ENCODE data around the gene ETNPPL. TPM values are rescaled to one million over a fixed set of nuclear protein-coding genes. Genes with fewer than 3 reads are reported as not detected.

ETNPPL gene
- polyA plus RNA-seq, 1 of the 3 experiments (the other 2 are of a cell fraction) = not detected

- Histone ChIP-seq H3K79me2 (ENCODE audit: insufficient read depth) (no peaks in the 10 kb centered on the region), H3K27ac (ENCODE audit: low read depth in 2 of 2, low read length in 1 of 2) (no peak overlapping the region), H4K20me1 (ENCODE audit: insufficient read depth) (no peaks in the 10 kb centered on the region), H3K4me2 (no peak overlapping the region), H3K36me3 (replicated peaks in 1 of 2; ENCODE audit: control insufficient read depth in 1 of 2, insufficient read depth in 2 of 2, low read length in 1 of 2) (no peaks in the 10 kb centered on the region), H3F3A (replicated peaks; ENCODE audit: insufficient read depth) (no peaks in the 10 kb centered on the region), H2AFZ (ENCODE audit: low read depth) (no peak overlapping the region), H3K9me2 (no peaks in the 10 kb centered on the region), H3K4me3 (ENCODE audit: low read depth in 2 of 2, low read length in 1 of 2) (no peak overlapping the region), H3K4me1 (ENCODE audit: control insufficient read depth in 1 of 2, insufficient read depth in 2 of 2, low read depth in 1 of 2, low read length in 1 of 2) (no peaks in the 10 kb centered on the region), H3K9ac (no peak overlapping the region), H3K9me3 (no peaks in the 10 kb centered on the region), H3K27me3 (ENCODE audit: insufficient read depth) (no peaks in the 10 kb centered on the region; the same call in 1 of the 2 replicates)
- no peak for TF ChIP-seq EZH2phosphoT487 (IDR thresholded peaks at IDR 0.05; ENCODE audit: borderline replicate concordance, low read depth)
- no peak for TF ChIP-seq MEF2A (IDR thresholded peaks at IDR 0.05; ENCODE audit: borderline replicate concordance, low read depth)
- TF ChIP-seq, protein P1, sequence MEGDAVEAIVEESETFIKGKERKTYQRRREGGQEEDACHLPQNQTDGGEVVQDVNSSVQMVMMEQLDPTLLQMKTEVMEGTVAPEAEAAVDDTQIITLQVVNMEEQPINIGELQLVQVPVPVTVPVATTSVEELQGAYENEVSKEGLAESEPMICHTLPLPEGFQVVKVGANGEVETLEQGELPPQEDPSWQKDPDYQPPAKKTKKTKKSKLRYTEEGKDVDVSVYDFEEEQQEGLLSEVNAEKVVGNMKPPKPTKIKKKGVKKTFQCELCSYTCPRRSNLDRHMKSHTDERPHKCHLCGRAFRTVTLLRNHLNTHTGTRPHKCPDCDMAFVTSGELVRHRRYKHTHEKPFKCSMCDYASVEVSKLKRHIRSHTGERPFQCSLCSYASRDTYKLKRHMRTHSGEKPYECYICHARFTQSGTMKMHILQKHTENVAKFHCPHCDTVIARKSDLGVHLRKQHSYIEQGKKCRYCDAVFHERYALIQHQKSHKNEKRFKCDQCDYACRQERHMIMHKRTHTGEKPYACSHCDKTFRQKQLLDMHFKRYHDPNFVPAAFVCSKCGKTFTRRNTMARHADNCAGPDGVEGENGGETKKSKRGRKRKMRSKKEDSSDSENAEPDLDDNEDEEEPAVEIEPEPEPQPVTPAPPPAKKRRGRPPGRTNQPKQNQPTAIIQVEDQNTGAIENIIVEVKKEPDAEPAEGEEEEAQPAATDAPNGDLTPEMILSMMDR (IDR thresholded peaks at IDR 0.05) = no peak
- TF ChIP-seq, protein P2, sequence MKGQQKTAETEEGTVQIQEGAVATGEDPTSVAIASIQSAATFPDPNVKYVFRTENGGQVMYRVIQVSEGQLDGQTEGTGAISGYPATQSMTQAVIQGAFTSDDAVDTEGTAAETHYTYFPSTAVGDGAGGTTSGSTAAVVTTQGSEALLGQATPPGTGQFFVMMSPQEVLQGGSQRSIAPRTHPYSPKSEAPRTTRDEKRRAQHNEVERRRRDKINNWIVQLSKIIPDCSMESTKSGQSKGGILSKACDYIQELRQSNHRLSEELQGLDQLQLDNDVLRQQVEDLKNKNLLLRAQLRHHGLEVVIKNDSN (IDR thresholded peaks at IDR 0.05; ENCODE audit: borderline replicate concordance, low read depth) = no peak
- ChIA-PET CTCF (no interaction called here), POLR2A (no interaction called here)
- DNase-seq = no peak
- WGBS (ENCODE audit: low lambda C conversion rate) = 80% methylated on average over 1 of the region's 1 CpG
Measured at GRCh38 chr4:108794136-108794535, 31.3 kb upstream of the ETNPPL start.

DNA sequence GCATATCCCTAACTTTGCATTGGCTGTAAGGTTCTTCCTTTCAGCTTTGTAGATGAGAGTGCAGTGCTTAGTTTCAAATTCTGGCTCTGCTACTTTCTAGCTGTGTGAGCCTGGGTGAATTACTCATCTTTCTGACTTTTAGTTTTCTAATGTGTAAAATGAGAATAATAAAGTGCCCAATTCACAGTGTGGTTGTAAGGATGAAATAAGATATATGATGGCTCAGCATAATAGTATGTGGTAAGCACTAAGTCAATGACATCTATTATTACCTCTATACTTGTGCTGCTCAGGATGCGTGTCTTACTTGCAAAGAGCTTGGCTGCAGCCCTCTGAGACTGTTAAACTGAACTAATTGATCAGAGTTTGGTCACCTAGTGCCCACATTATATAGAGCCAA is 30.6 kb upstream of the ETNPPL start:
- Histone ChIP-seq H2AFZ (ENCODE audit: low read depth) (no peak overlapping the region), H3K36me3 (replicated peaks in 1 of 2; ENCODE audit: control insufficient read depth in 1 of 2, insufficient read depth in 2 of 2, low read length in 1 of 2) (no peaks in the 10 kb centered on the region), H3K4me3 (ENCODE audit: low read depth in 2 of 2, low read length in 1 of 2) (no peak overlapping the region), H3F3A (replicated peaks; ENCODE audit: insufficient read depth) (no peaks in the 10 kb centered on the region), H3K79me2 (ENCODE audit: insufficient read depth) (no peaks in the 10 kb centered on the region), H3K4me2 (no peak overlapping the region), H3K27ac (ENCODE audit: low read depth in 2 of 2, low read length in 1 of 2) (no peak overlapping the region), H4K20me1 (ENCODE audit: insufficient read depth) (no peaks in the 10 kb centered on the region), H3K27me3 (ENCODE audit: insufficient read depth) (no peaks in the 10 kb centered on the region; the same call in 1 of the 2 replicates), H3K9ac (no peak overlapping the region), H3K9me3 (no peaks in the 10 kb centered on the region), H3K9me2 (no peaks in the 10 kb centered on the region), H3K4me1 (ENCODE audit: control insufficient read depth in 1 of 2, insufficient read depth in 2 of 2, low read depth in 1 of 2, low read length in 1 of 2) (no peaks in the 10 kb centered on the region)
- POLR2A ChIA-PET = no interaction called here
- CTCF ChIA-PET = no interaction called here
- WGBS (ENCODE audit: low lambda C conversion rate) = 0% methylated on average over 1 of the region's 1 CpG
- DNase-seq = no peak
- TF ChIP-seq EP300 (IDR thresholded peaks at IDR 0.05; ENCODE audit: borderline replicate concordance in 1 of 2, low read depth in 1 of 2, low read length in 1 of 2) (no peak), YY1 (IDR thresholded peaks at IDR 0.05; ENCODE audit: low read depth) (no peak), RXRA (IDR thresholded peaks at IDR 0.05; ENCODE audit: borderline replicate concordance, low read depth) (no peak), RCOR1 (IDR thresholded peaks at IDR 0.05; ENCODE audit: low read length) (no peak), EZH2phosphoT487 (IDR thresholded peaks at IDR 0.05; ENCODE audit: borderline replicate concordance, low read depth) (no peak), FOXJ3 (CRISPR knock-in tag; IDR thresholded peaks at IDR 0.05) (no peak), MEF2A (IDR thresholded peaks at IDR 0.05; ENCODE audit: borderline replicate concordance, low read depth) (no peak), JUND (IDR thresholded peaks at IDR 0.05) (no peak), SIN3A (IDR thresholded peaks at IDR 0.05; ENCODE audit: borderline replicate concordance, low read depth, low read length) (no peak)
- TF ChIP-seq, protein P3, sequence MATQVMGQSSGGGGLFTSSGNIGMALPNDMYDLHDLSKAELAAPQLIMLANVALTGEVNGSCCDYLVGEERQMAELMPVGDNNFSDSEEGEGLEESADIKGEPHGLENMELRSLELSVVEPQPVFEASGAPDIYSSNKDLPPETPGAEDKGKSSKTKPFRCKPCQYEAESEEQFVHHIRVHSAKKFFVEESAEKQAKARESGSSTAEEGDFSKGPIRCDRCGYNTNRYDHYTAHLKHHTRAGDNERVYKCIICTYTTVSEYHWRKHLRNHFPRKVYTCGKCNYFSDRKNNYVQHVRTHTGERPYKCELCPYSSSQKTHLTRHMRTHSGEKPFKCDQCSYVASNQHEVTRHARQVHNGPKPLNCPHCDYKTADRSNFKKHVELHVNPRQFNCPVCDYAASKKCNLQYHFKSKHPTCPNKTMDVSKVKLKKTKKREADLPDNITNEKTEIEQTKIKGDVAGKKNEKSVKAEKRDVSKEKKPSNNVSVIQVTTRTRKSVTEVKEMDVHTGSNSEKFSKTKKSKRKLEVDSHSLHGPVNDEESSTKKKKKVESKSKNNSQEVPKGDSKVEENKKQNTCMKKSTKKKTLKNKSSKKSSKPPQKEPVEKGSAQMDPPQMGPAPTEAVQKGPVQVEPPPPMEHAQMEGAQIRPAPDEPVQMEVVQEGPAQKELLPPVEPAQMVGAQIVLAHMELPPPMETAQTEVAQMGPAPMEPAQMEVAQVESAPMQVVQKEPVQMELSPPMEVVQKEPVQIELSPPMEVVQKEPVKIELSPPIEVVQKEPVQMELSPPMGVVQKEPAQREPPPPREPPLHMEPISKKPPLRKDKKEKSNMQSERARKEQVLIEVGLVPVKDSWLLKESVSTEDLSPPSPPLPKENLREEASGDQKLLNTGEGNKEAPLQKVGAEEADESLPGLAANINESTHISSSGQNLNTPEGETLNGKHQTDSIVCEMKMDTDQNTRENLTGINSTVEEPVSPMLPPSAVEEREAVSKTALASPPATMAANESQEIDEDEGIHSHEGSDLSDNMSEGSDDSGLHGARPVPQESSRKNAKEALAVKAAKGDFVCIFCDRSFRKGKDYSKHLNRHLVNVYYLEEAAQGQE (IDR thresholded peaks at IDR 0.05; ENCODE audit: low read depth, low read length) = no peak
- TF ChIP-seq, protein P4, sequence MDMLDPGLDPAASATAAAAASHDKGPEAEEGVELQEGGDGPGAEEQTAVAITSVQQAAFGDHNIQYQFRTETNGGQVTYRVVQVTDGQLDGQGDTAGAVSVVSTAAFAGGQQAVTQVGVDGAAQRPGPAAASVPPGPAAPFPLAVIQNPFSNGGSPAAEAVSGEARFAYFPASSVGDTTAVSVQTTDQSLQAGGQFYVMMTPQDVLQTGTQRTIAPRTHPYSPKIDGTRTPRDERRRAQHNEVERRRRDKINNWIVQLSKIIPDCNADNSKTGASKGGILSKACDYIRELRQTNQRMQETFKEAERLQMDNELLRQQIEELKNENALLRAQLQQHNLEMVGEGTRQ (IDR thresholded peaks at IDR 0.05; ENCODE audit: borderline replicate concordance, low read depth, low read length) = no peak
- TF ChIP-seq, protein P5, sequence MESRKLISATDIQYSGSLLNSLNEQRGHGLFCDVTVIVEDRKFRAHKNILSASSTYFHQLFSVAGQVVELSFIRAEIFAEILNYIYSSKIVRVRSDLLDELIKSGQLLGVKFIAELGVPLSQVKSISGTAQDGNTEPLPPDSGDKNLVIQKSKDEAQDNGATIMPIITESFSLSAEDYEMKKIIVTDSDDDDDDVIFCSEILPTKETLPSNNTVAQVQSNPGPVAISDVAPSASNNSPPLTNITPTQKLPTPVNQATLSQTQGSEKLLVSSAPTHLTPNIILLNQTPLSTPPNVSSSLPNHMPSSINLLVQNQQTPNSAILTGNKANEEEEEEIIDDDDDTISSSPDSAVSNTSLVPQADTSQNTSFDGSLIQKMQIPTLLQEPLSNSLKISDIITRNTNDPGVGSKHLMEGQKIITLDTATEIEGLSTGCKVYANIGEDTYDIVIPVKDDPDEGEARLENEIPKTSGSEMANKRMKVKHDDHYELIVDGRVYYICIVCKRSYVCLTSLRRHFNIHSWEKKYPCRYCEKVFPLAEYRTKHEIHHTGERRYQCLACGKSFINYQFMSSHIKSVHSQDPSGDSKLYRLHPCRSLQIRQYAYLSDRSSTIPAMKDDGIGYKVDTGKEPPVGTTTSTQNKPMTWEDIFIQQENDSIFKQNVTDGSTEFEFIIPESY (IDR thresholded peaks at IDR 0.05; ENCODE audit: borderline replicate concordance, low read depth) = no peak
- TF ChIP-seq, protein P1 (IDR thresholded peaks at IDR 0.05) = no peak
